Epithelial cell of proximal tubule (primary cell): ENCODE measurements around the gene ISL2. TPM values are rescaled to one million over a fixed set of nuclear protein-coding genes. Genes with fewer than 3 reads are reported as not detected.

Experiments
- DNase-seq: peaks from one replicate; pipeline ENCODE4 v3.0.0-alpha.2; 2011; ENCODE audit warnings: low read depth
- H3K4me3 ChIP-seq: 2 replicates; pipeline ENCODE4 v1.5.1; 2011; ENCODE audit warnings: low read depth, mild to moderate bottlenecking, low read length
- total RNA-seq: library from RNA; depleted of rRNA; stranded (reverse); fragments of >200 nt; gene quantifications from 2 replicates; pipeline ENCODE4 v1.2.3, GENCODE V29; 2015
- TF ChIP-seq, protein P1 (sequence below): conservative IDR thresholded peaks from 2 replicates; pipeline ENCODE4 v1.5.1; 2012; ENCODE audit warnings: low read depth, mild to moderate bottlenecking, low read length

Gene ISL2
- total RNA-seq, 1 donor from 2014 or later, result 0.69 TPM

DNA sequence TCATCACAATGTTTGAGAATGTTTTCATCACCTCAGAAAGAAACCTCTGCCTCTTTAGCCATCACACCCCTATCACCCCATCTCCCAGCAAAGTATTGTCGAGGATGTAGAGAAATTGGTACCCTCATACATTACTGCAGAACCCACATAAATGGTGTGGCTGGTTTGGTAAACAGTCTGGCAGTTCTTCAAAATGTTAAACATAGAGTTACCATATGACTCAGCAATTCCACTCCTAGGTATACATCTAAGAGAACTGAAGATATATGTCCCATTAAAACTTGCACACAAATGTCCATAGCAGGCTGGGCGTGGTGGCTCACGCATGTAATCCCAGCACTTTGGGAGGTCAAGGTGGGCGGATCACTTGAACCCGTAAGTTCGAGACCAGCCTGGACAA lies 16.6 kb upstream of the ISL2 start:
- TF ChIP-seq, protein P1, sequence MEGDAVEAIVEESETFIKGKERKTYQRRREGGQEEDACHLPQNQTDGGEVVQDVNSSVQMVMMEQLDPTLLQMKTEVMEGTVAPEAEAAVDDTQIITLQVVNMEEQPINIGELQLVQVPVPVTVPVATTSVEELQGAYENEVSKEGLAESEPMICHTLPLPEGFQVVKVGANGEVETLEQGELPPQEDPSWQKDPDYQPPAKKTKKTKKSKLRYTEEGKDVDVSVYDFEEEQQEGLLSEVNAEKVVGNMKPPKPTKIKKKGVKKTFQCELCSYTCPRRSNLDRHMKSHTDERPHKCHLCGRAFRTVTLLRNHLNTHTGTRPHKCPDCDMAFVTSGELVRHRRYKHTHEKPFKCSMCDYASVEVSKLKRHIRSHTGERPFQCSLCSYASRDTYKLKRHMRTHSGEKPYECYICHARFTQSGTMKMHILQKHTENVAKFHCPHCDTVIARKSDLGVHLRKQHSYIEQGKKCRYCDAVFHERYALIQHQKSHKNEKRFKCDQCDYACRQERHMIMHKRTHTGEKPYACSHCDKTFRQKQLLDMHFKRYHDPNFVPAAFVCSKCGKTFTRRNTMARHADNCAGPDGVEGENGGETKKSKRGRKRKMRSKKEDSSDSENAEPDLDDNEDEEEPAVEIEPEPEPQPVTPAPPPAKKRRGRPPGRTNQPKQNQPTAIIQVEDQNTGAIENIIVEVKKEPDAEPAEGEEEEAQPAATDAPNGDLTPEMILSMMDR, result no peak
- no peak overlapping the region for H3K4me3 ChIP-seq
- no peak for DNase-seq

GRCh38 chr15:76321171-76321570 lies 15.4 kb upstream of the ISL2 start:
- TF ChIP-seq, protein P1, result no peak
- no peak for DNase-seq
- no peak overlapping the region for H3K4me3 ChIP-seq

- DNase-seq, result no peak
- no peak overlapping the region for H3K4me3 ChIP-seq
- TF ChIP-seq, protein P1, result no peak
Observed at GRCh38 chr15:76321602-76322001, 15.0 kb upstream of the ISL2 start.

DNA sequence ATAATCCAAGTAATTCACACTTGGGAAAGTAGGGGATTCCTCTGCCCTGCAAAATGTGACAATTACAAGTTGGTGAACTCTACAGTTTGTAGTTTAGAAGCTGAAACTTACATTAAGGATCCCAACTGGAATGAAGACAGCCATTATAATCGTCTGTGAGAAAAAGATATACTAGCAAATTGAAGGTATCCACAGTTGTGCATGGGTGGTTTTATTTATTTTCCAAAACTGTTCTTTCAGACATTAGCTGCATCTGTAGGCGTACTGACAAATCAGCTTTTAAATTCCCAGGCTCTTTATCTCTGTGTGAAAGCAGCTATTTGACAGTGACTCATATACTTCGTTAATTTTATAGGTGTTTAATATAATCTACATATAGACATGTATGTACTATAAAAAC lies 12.5 kb upstream of the ISL2 start:
- TF ChIP-seq, protein P1, result no peak
- H3K4me3 ChIP-seq, result no peak overlapping the region
- DNase-seq, result no peak

DNA sequence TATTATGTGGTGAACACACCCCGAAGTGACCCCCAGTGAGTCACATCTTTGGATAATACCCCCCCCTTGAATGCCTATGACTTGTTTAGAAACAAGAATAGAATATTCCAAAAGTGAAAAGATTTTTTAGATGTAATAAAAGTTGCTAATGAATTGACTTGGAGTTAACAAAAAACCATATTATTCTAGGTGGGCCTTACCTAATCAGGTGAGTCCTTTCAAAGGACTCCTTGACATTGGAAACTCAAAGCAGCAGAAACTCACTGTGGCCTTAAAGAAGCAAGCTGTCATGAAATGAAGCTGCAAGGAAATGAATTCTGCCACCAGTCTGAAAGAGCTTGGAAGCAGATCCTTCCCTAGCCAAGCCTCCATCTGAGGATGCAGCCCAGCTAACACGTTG lies 10.9 kb upstream of the ISL2 start:
- DNase-seq, result no peak
- TF ChIP-seq, protein P1, result no peak
- no peak overlapping the region for H3K4me3 ChIP-seq

DNA sequence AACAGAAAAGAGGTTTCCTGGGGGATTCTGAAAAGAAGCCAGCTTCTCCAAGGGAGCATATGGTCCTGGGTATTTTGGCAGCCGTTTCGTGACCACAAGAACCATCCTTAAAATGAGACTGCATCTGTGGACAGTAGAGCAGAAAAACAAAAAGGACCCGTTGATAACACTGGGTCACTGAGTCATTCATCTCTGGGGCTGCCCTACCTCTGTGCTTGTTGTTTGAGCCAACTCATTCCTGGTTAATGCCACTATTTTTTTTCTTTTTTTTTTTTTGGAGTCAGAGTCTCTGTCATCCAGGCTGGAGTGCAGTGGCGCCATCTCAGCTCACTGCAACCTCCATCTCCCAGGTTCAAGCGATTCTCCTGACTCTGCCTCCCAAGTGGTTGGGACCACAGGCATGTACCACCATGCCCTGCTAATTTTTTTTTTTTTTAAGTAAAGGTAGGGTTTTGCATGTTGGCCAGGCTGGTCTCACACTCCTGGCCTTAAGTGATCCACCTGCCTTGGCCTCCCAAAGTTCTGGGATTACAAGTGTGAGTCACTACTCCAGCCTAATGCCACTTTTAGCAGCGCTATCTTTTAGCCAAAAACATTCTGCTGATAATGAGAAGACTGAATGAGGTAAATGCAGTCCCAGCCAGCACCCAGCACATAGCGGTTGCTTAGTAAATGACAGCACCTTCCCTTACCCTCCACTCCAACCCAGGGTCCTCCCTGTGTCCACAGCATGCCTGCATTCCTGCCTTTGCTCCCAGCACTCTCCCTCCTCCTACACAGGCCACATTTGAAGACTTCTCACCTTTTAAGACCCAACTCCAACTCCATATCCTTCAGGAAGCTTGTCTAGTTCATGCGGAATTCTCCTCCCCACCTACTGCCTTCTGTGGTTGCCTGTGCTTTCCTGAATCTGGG lies 9.1 kb upstream of the ISL2 start:
- TF ChIP-seq, protein P1, result no peak
- no peak for DNase-seq
- no peak overlapping the region for H3K4me3 ChIP-seq
